HepG2 (cell line): ENCODE results near the gene TMEM63B. TPM values are rescaled to one million over a fixed set of nuclear protein-coding genes. Genes with fewer than 3 reads are reported as not detected.

Experiments used
- ERF ChIP-seq: IDR thresholded peaks from 2 replicates; pipeline ENCODE4 v1.6.1; 2018; ENCODE audit warnings: missing biosample characterization, missing genetic modification reagents
- NR2F1 ChIP-seq, 2 experiments: fragments of 450-650 bp in 1 of 2; formaldehyde crosslinking in 1 of 2; IDR thresholded peaks; 2 replicates each; pipeline versions ENCODE4 v1.5.0 to v1.6.1; 2016 to 2020; ENCODE audit warnings: mild to moderate bottlenecking in 1 of 2, missing compliant biosample characterization in 1 of 2, missing genetic modification reagents in 1 of 2, moderate library complexity in 1 of 2
- POLR2A ChIP-seq, 2 experiments: IDR thresholded peaks; 2 replicates each; pipeline ENCODE4 v1.6.1; 2011; ENCODE audit warnings: low read depth in 2 of 2, low read length in 2 of 2, mild to moderate bottlenecking in 1 of 2, moderate library complexity in 1 of 2; ENCODE audit not compliant: insufficient read depth in 1 of 2
- RCOR2 ChIP-seq: IDR thresholded peaks from 2 replicates; pipeline ENCODE4 v1.6.1; 2016; ENCODE audit warnings: missing biosample characterization, missing genetic modification reagents
- RNF2 ChIP-seq: fragments of 450-650 bp; conservative IDR thresholded peaks from 2 replicates; pipeline ENCODE4 v1.6.1; 2016; ENCODE audit warnings: low read depth
- SYNCRIP ChIP-seq: fragments of 200-400 bp; formaldehyde crosslinking; IDR thresholded peaks from 2 replicates; pipeline ENCODE4 v1.6.1; 2018; ENCODE audit warnings: mild to moderate bottlenecking, low read depth, low read length; ENCODE audit not compliant: insufficient read depth
- ZFP36L1 ChIP-seq: sonication (generic); formaldehyde crosslinking; IDR thresholded peaks from 2 replicates; pipeline ENCODE4 v1.8.0; 2022; ENCODE audit warnings: mild to moderate bottlenecking, missing genetic modification reagents, moderate library complexity
- ZNF263 ChIP-seq: sonication (generic); formaldehyde crosslinking; IDR thresholded peaks from 2 replicates; pipeline ENCODE4 v1.4.0; 2020; ENCODE audit warnings: missing genetic modification reagents
- ZNF570 ChIP-seq: sonication (generic); formaldehyde crosslinking; IDR thresholded peaks from 2 replicates; pipeline ENCODE4 v1.4.0; 2020; ENCODE audit warnings: mild to moderate bottlenecking, missing genetic modification reagents, borderline replicate concordance
- polyA plus RNA-seq, 8 experiments: library from polyadenylated mRNA; depleted of rRNA in 3 of 8; stranded (reverse) in 7 of 8; unstranded in 1 of 8; fragments of >200 nt; fragmentation: Illumina TruSeq in 4 of 8; extraction: Trizol in 4 of 8; gene quantifications; 2 replicates each; pipeline versions ENCODE4 v1.2.1 to v1.2.3, GENCODE V29; 2011 to 2016; ENCODE audit warnings: low read depth in 4 of 8, missing spikeins in 1 of 8, mixed read lengths in 1 of 8; ENCODE audit not compliant: insufficient read depth in 1 of 8
- total RNA-seq, 5 experiments: library from RNA; depleted of rRNA; stranded (reverse); fragments of >200 nt; fragmentation: Illumina TruSeq; extraction: Trizol; gene quantifications; 2 replicates each; pipeline ENCODE4 v1.2.3, GENCODE V29; 2016; ENCODE audit warnings: low read depth in 1 of 5
- TF ChIP-seq, protein P1 (sequence below): sonication (generic); formaldehyde crosslinking; IDR thresholded peaks from 2 replicates; pipeline ENCODE4 v1.5.1; 2020; ENCODE audit warnings: mild to moderate bottlenecking, missing genetic modification reagents
- TF ChIP-seq, protein P2 (sequence below): sonication (generic); formaldehyde crosslinking; IDR thresholded peaks from 2 replicates; pipeline ENCODE4 v1.4.0; 2020; ENCODE audit warnings: missing genetic modification reagents, borderline replicate concordance
- TF ChIP-seq, protein P3 (sequence below): sonication (generic); formaldehyde crosslinking; IDR thresholded peaks from 2 replicates; pipeline ENCODE4 v1.5.0; 2020; ENCODE audit warnings: mild to moderate bottlenecking, missing genetic modification reagents, borderline replicate concordance

The TMEM63B gene
- total and polyA plus RNA-seq, 2 of the 13 experiments (the other 11 are each of a cell fraction or from before 2014, with no cell fraction given), result 27.4 to 75.8 TPM

DNA sequence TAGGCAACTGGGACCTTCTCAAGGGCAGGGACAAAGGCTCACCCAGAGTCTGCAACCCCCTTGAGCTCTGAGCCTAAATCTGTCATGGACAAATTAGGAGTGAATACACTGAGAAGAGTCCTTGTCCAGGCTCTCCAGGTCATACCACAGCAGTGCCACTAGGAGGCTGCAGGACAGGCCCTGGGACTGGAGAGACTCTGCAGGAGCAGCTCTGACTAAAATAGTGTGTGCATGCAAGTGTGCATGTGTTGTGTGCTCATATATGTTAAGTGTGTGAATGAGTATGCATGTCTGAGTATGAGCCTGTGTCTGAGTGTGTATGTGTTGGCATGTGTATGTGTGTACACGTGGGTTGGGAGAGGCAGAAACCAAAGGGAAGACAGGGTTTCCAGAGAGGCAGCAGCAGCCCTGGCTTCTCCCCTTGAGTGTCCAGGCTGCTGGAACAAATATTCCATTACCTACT lies 27.2 kb upstream of the TMEM63B start (continued):
- TF ChIP-seq, protein P1, sequence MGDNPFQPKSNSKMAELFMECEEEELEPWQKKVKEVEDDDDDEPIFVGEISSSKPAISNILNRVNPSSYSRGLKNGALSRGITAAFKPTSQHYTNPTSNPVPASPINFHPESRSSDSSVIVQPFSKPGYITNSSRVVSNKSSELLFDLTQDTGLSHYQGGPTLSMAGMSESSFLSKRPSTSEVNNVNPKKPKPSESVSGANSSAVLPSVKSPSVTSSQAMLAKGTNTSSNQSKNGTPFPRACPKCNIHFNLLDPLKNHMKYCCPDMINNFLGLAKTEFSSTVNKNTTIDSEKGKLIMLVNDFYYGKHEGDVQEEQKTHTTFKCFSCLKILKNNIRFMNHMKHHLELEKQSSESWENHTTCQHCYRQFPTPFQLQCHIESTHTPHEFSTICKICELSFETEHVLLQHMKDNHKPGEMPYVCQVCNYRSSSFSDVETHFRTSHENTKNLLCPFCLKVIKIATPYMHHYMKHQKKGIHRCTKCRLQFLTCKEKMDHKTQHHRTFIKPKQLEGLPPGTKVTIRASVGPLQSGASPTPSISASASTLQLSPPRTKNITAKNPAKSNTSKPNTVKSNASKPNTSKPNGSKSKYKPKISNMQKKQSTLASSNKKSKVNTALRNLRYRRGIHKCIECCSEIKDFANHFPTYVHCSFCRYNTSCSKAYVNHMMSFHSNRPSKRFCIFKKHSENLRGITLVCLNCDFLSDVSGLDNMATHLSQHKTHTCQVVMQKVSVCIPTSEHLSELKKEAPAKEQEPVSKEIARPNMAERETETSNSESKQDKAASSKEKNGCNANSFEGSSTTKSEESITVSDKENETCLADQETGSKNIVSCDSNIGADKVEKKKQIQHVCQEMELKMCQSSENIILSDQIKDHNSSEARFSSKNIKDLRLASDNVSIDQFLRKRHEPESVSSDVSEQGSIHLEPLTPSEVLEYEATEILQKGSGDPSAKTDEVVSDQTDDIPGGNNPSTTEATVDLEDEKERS (CRISPR knock-in tag), result no peak
- TF ChIP-seq, protein P2, sequence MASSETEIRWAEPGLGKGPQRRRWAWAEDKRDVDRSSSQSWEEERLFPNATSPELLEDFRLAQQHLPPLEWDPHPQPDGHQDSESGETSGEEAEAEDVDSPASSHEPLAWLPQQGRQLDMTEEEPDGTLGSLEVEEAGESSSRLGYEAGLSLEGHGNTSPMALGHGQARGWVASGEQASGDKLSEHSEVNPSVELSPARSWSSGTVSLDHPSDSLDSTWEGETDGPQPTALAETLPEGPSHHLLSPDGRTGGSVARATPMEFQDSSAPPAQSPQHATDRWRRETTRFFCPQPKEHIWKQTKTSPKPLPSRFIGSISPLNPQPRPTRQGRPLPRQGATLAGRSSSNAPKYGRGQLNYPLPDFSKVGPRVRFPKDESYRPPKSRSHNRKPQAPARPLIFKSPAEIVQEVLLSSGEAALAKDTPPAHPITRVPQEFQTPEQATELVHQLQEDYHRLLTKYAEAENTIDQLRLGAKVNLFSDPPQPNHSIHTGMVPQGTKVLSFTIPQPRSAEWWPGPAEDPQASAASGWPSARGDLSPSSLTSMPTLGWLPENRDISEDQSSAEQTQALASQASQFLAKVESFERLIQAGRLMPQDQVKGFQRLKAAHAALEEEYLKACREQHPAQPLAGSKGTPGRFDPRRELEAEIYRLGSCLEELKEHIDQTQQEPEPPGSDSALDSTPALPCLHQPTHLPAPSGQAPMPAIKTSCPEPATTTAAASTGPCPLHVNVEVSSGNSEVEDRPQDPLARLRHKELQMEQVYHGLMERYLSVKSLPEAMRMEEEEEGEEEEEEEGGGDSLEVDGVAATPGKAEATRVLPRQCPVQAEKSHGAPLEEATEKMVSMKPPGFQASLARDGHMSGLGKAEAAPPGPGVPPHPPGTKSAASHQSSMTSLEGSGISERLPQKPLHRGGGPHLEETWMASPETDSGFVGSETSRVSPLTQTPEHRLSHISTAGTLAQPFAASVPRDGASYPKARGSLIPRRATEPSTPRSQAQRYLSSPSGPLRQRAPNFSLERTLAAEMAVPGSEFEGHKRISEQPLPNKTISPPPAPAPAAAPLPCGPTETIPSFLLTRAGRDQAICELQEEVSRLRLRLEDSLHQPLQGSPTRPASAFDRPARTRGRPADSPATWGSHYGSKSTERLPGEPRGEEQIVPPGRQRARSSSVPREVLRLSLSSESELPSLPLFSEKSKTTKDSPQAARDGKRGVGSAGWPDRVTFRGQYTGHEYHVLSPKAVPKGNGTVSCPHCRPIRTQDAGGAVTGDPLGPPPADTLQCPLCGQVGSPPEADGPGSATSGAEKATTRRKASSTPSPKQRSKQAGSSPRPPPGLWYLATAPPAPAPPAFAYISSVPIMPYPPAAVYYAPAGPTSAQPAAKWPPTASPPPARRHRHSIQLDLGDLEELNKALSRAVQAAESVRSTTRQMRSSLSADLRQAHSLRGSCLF (CRISPR knock-in tag), result no peak
- TF ChIP-seq RCOR2 (CRISPR knock-in tag) (no peak), POLR2A (IDR thresholded peaks at IDR 0.05; ENCODE audit: insufficient read depth in 1 of 2, low read depth in 2 of 2, low read length in 2 of 2) (no peak), ERF (peak; percentile 50; the same call in 1 of the 2 replicates), ZFP36L1 (CRISPR knock-in tag) (no peak), SYNCRIP (no peak), RNF2 (no peak), ZNF570 (no peak), ZNF263 (no peak), NR2F1 (CRISPR knock-in tag; IDR thresholded peaks at IDR 0.05) (no peak)
- TF ChIP-seq, protein P3, sequence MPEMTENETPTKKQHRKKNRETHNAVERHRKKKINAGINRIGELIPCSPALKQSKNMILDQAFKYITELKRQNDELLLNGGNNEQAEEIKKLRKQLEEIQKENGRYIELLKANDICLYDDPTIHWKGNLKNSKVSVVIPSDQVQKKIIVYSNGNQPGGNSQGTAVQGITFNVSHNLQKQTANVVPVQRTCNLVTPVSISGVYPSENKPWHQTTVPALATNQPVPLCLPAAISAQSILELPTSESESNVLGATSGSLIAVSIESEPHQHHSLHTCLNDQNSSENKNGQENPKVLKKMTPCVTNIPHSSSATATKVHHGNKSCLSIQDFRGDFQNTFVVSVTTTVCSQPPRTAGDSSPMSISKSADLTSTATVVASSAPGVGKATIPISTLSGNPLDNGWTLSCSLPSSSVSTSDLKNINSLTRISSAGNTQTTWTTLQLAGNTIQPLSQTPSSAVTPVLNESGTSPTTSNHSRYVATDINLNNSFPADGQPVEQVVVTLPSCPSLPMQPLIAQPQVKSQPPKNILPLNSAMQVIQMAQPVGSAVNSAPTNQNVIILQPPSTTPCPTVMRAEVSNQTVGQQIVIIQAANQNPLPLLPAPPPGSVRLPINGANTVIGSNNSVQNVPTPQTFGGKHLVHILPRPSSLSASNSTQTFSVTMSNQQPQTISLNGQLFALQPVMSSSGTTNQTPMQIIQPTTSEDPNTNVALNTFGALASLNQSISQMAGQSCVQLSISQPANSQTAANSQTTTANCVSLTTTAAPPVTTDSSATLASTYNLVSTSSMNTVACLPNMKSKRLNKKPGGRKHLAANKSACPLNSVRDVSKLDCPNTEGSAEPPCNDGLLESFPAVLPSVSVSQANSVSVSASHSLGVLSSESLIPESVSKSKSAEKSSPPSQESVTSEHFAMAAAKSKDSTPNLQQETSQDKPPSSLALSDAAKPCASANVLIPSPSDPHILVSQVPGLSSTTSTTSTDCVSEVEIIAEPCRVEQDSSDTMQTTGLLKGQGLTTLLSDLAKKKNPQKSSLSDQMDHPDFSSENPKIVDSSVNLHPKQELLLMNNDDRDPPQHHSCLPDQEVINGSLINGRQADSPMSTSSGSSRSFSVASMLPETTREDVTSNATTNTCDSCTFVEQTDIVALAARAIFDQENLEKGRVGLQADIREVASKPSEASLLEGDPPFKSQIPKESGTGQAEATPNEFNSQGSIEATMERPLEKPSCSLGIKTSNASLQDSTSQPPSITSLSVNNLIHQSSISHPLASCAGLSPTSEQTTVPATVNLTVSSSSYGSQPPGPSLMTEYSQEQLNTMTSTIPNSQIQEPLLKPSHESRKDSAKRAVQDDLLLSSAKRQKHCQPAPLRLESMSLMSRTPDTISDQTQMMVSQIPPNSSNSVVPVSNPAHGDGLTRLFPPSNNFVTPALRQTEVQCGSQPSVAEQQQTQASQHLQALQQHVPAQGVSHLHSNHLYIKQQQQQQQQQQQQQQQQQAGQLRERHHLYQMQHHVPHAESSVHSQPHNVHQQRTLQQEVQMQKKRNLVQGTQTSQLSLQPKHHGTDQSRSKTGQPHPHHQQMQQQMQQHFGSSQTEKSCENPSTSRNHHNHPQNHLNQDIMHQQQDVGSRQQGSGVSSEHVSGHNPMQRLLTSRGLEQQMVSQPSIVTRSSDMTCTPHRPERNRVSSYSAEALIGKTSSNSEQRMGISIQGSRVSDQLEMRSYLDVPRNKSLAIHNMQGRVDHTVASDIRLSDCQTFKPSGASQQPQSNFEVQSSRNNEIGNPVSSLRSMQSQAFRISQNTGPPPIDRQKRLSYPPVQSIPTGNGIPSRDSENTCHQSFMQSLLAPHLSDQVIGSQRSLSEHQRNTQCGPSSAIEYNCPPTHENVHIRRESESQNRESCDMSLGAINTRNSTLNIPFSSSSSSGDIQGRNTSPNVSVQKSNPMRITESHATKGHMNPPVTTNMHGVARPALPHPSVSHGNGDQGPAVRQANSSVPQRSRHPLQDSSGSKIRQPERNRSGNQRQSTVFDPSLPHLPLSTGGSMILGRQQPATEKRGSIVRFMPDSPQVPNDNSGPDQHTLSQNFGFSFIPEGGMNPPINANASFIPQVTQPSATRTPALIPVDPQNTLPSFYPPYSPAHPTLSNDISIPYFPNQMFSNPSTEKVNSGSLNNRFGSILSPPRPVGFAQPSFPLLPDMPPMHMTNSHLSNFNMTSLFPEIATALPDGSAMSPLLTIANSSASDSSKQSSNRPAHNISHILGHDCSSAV (CRISPR knock-in tag), result no peak
